SJCRH30 (cell line): ENCODE measurements around the gene TNFAIP6. TPM values are rescaled to one million over a fixed set of nuclear protein-coding genes. Genes with fewer than 3 reads are reported as not detected.

Source experiments
- DNase-seq, 2 experiments: peaks; one replicate each; pipeline ENCODE4 v3.0.0-alpha.2; 2015 to 2020
- H3K27ac ChIP-seq: fragments of 250-450 bp; sonication (Bioruptor Pico); 2 replicates; pipeline ENCODE4 v1.5.1; 2020; ENCODE audit warnings: mild to moderate bottlenecking, moderate library complexity
- H3K27me3 ChIP-seq: fragments of 250-450 bp; sonication (Bioruptor Pico); 2 replicates; pipeline ENCODE4 v1.5.1; 2020; ENCODE audit warnings: mild to moderate bottlenecking, moderate library complexity
- H3K36me3 ChIP-seq: fragments of 250-450 bp; sonication (Bioruptor Pico); 2 replicates; pipeline ENCODE4 v1.5.1; 2020; ENCODE audit warnings: mild to moderate bottlenecking, moderate library complexity
- H3K4me1 ChIP-seq: fragments of 250-450 bp; sonication (Bioruptor Pico); 2 replicates; pipeline ENCODE4 v1.5.1; 2020; ENCODE audit warnings: mild to moderate bottlenecking, moderate library complexity
- H3K4me3 ChIP-seq: fragments of 250-450 bp; sonication (Bioruptor Pico); 2 replicates; pipeline ENCODE4 v1.5.1; 2020; ENCODE audit warnings: mild to moderate bottlenecking, moderate library complexity
- H3K9me3 ChIP-seq: fragments of 250-450 bp; sonication (Bioruptor Pico); replicated peaks from 2 replicates; pipeline ENCODE4 v1.5.1; 2020; ENCODE audit warnings: mild to moderate bottlenecking, moderate library complexity
- total RNA-seq: library from RNA; depleted of rRNA; stranded (reverse); fragments of >200 nt; shearing (Covaris generic); gene quantifications from 2 replicates; pipeline ENCODE4 v1.2.3, GENCODE V29; 2014

The TNFAIP6 gene
- total RNA-seq, 1 experiment from 2014 or later: 0.08 TPM

- H3K9me3 ChIP-seq: no peaks in the 10 kb centered on the region
- no peak overlapping the region for H3K4me3 ChIP-seq
- no peaks in the 10 kb centered on the region for H3K27me3 ChIP-seq
- no peak for DNase-seq
- no peaks in the 10 kb centered on the region for H3K4me1 ChIP-seq
- H3K27ac ChIP-seq: no peak overlapping the region
- H3K36me3 ChIP-seq: no peaks in the 10 kb centered on the region
Observed at GRCh38 chr2:151347294-151347693, 10.1 kb upstream of the TNFAIP6 start.

GRCh38 chr2:151347906-151348305 lies 9.5 kb upstream of the TNFAIP6 start:
- Histone ChIP-seq H3K27me3 (no peaks in the 10 kb centered on the region), H3K4me1 (no peaks in the 10 kb centered on the region), H3K27ac (no peak overlapping the region), H3K9me3 (no peaks in the 10 kb centered on the region), H3K36me3 (no peaks in the 10 kb centered on the region), H3K4me3 (no peak overlapping the region)
- DNase-seq: no peak

GRCh38 chr2:151350579-151351195 lies 6.7 kb upstream of the TNFAIP6 start:
- Histone ChIP-seq H3K27me3 (no peaks in the 10 kb centered on the region), H3K4me1 (no peaks in the 10 kb centered on the region), H3K36me3 (no peaks in the 10 kb centered on the region), H3K4me3 (no peak overlapping the region), H3K9me3 (no peaks in the 10 kb centered on the region), H3K27ac (no peak overlapping the region)
- DNase-seq: no peak

- no peaks in the 10 kb centered on the region for H3K27me3 ChIP-seq
- no peaks in the 10 kb centered on the region for H3K36me3 ChIP-seq
- DNase-seq: no peak
- H3K4me3 ChIP-seq: no peak overlapping the region
- no peak overlapping the region for H3K27ac ChIP-seq
- no peaks in the 10 kb centered on the region for H3K4me1 ChIP-seq
- H3K9me3 ChIP-seq: no peaks in the 10 kb centered on the region
Observed at GRCh38 chr2:151353995-151354394, 3.4 kb upstream of the TNFAIP6 start.

- H3K4me3 ChIP-seq: no peak overlapping the region
- DNase-seq: no peak
- no peak overlapping the region for H3K27ac ChIP-seq
- H3K27me3 ChIP-seq: no peaks in the 10 kb centered on the region
- H3K9me3 ChIP-seq: no peaks in the 10 kb centered on the region
- no peaks in the 10 kb centered on the region for H3K36me3 ChIP-seq
- no peaks in the 10 kb centered on the region for H3K4me1 ChIP-seq
Observed at GRCh38 chr2:151354807-151355206, 2.6 kb upstream of the TNFAIP6 start.

- Histone ChIP-seq H3K4me3 (no peak overlapping the region), H3K9me3 (no peaks in the 10 kb centered on the region), H3K36me3 (no peaks in the 10 kb centered on the region), H3K27ac (no peak overlapping the region), H3K4me1 (no peaks in the 10 kb centered on the region), H3K27me3 (no peaks in the 10 kb centered on the region)
- DNase-seq: no peak
Observed at GRCh38 chr2:151358166-151358970, 976 bp downstream of the TNFAIP6 start.

- no peak for DNase-seq
- Histone ChIP-seq H3K4me1 (no peaks in the 10 kb centered on the region), H3K4me3 (no peak overlapping the region), H3K36me3 (no peaks in the 10 kb centered on the region), H3K27ac (no peak overlapping the region), H3K9me3 (no peaks in the 10 kb centered on the region), H3K27me3 (no peaks in the 10 kb centered on the region)
Observed at GRCh38 chr2:151359768-151360461, 2.5 kb downstream of the TNFAIP6 start.

GRCh38 chr2:151361674-151362370 lies 4.4 kb downstream of the TNFAIP6 start:
- Histone ChIP-seq H3K9me3 (no peaks in the 10 kb centered on the region), H3K4me3 (no peak overlapping the region), H3K36me3 (no peaks in the 10 kb centered on the region), H3K27ac (no peak overlapping the region), H3K4me1 (no peaks in the 10 kb centered on the region), H3K27me3 (no peaks in the 10 kb centered on the region)
- DNase-seq: no peak

- H3K27me3 ChIP-seq: no peaks in the 10 kb centered on the region
- no peaks in the 10 kb centered on the region for H3K9me3 ChIP-seq
- DNase-seq: peak; percentile 4 to 26
- H3K27ac ChIP-seq: no peak overlapping the region
- H3K36me3 ChIP-seq: no peaks in the 10 kb centered on the region
- H3K4me1 ChIP-seq: no peaks in the 10 kb centered on the region
- H3K4me3 ChIP-seq: no peak overlapping the region
Observed at GRCh38 chr2:151363709-151364108, 6.3 kb downstream of the TNFAIP6 start.

GRCh38 chr2:151367571-151367970 lies 10.2 kb downstream of the TNFAIP6 start:
- DNase-seq: no peak

GRCh38 chr2:151374436-151374835 lies 17.0 kb downstream of the TNFAIP6 start:
- DNase-seq: no peak
- Histone ChIP-seq H3K27ac (no peak overlapping the region), H3K36me3 (no peaks in the 10 kb centered on the region), H3K9me3 (no peaks in the 10 kb centered on the region), H3K27me3 (no peaks in the 10 kb centered on the region), H3K4me3 (no peak overlapping the region), H3K4me1 (no peaks in the 10 kb centered on the region)

More at GRCh38 chr2:151367571-151367970, 10.2 kb downstream of the TNFAIP6 start:
- no peaks in the 10 kb centered on the region for H3K4me1 ChIP-seq
- no peak overlapping the region for H3K27ac ChIP-seq
- no peaks in the 10 kb centered on the region for H3K9me3 ChIP-seq
- no peak overlapping the region for H3K4me3 ChIP-seq
- no peaks in the 10 kb centered on the region for H3K36me3 ChIP-seq
- H3K27me3 ChIP-seq: no peaks in the 10 kb centered on the region

- H3K9me3 ChIP-seq: no peaks in the 10 kb centered on the region
- H3K4me3 ChIP-seq: no peak overlapping the region
- DNase-seq: peak in 1 of 2 experiments; percentile 22
- no peaks in the 10 kb centered on the region for H3K27me3 ChIP-seq
- H3K36me3 ChIP-seq: no peaks in the 10 kb centered on the region
- H3K4me1 ChIP-seq: 0 out of 2 replicates have a peak, but pooled peaks cover 4% of the 10 kb centered on the region
- no peak overlapping the region for H3K27ac ChIP-seq
Observed at GRCh38 chr2:151379169-151379568, 21.8 kb downstream of the TNFAIP6 start.

GRCh38 chr2:151380580-151381235 lies 23.3 kb downstream of the TNFAIP6 start:
- DNase-seq: no peak
- no peaks in the 10 kb centered on the region for H3K27me3 ChIP-seq
- no peak overlapping the region for H3K27ac ChIP-seq
- H3K9me3 ChIP-seq: no peaks in the 10 kb centered on the region
- no peak overlapping the region for H3K4me3 ChIP-seq
- H3K36me3 ChIP-seq: no peaks in the 10 kb centered on the region
- 0 out of 2 replicates have a peak, but pooled peaks cover 4% of the 10 kb centered on the region for H3K4me1 ChIP-seq

- H3K4me1 ChIP-seq: 0 out of 2 replicates have a peak, but pooled peaks cover 4% of the 10 kb centered on the region
- H3K9me3 ChIP-seq: no peaks in the 10 kb centered on the region
- H3K4me3 ChIP-seq: no peak overlapping the region
- DNase-seq: no peak
- no peak overlapping the region for H3K27ac ChIP-seq
- no peaks in the 10 kb centered on the region for H3K27me3 ChIP-seq
- H3K36me3 ChIP-seq: no peaks in the 10 kb centered on the region
Observed at GRCh38 chr2:151381266-151381665, 23.9 kb downstream of the TNFAIP6 start.
